ENCODE measurements around the gene KRI1.
"Not testable (repeated sequence)": the region's sequence is repeated elsewhere in the genome, so short reads cannot be mapped to it uniquely, and the experiment has no call there.

The KRI1 gene

GRCh38 chr19:10574462-10574861 lies 8.7 kb upstream of the KRI1 start:
- no peak for DNase-seq

DNA sequence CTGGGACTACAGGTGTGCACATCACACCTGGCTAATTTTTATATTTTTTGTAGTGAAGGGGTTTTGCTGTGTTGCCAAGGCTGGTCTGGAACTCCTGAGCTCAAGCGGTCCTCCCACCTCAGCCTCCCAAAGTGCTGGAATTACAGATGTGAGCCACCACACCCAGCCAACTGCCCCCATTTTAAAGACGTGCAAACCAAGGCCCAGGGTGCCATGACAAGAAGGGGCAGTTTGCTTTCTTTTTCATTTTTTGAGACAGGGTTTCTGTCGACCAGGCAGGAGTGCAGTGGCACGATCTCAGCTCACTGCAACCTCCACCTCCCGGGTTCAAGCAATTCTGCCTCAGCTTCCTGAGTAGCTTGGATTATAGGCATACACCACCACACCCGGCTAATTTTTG lies 8.0 kb upstream of the KRI1 start:
- not testable (repeated sequence) for DNase-seq

- DNase-seq = peak; percentile 93 to 98
Measured at GRCh38 chr19:10568826-10569651, 3.2 kb upstream of the KRI1 start, which contains the start of gene CDKN2D. Gene CDKN2D (minus strand): TSS chr19:10568979. CDS start chr19:10568653, 326 bp downstream.

DNA sequence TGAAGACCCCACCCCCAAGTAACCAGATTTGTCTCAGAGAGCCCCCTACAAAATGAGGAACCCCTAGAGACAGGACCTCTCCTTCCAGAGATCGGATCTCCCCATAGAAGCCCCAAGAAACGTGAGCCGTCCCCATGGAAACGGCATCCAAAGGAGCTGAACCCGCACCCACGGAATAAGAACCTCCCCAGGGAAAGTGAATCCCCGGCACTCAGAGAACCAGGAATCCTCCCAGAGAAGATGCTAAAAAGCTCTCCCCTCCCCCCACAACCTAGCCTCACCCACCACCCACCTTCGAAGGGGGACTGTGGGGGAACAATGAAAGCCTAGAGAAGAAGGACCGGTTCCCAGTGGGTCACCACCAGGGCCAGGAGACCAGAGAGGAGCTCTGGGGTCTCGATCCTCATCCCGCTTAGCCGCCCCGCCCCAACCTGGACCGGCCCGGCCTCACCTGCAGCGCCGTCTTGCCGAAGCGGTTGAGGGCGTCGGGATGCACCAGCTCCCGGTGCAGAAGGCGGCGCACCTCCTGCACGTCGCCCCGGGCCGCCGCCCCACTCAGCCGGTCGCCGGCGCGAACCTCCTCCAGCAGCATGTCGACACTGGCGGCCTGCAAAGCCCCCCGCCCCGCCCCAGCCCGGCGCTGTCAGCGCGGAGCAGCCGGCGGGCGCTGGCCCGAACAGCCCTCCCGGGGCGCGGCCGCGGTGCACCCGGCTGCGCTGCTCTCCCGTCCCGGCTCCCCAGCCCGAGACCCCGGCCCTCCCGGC lies 2.4 kb upstream of the KRI1 start:
- DNase-seq = peak in 1 of 2 experiments; percentile 81

DNA sequence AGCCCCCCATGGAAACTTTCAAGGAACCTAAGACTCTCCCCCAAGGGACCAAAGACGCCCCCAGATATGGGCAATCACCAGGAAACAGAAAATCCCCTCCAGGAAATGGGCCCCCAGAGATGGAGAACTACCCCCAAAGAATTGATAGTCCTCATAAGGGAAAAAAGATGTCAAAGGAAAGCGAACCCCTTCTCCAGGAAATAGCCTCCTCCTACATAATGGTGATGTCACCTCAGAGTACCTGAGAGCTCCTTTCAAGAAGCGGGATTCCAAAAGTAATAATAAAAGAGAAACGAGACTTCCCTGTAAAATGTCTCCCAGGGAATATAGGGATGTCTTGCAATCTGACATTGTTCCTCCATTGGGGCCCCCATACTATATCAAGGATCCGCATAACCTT lies 1.8 kb upstream of the KRI1 start:
- no peak for DNase-seq

DNA sequence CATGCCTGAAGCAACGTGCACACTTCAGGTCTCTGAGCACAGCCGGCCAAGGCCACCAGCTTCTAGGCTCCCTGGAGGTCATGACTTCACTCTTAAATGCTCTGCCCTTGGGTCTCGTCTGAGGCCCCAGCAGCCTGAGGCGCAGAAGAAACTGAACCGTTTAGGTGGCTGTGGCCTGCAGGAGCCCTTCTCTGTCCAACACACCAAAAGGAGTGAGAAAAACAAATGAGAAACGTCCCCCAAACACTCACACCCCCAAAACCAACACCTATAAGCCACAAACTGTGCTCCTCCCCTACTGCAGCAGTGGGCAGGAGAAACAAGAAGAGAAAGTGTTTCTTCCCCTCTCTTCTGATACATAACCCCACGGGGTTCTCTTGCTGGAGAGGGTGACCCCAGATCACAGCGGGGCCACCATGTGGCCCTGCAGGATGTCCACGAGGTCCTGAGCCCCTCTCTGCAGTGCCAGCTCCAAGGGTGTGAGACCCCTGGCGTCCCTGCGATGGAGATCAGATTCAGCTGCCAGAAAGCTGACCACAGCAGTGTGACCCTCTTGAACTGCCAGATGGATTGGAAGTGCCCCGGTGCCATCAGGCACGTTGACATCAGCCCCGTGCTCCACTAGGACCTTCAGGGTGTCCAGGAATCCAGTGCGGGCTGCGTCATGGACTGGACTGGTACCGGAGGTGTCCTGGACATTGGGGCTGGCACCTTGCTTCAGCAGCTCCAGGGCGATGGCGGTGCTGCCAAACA lies 1.0 kb upstream of the KRI1 start:
- DNase-seq = no peak

DNA sequence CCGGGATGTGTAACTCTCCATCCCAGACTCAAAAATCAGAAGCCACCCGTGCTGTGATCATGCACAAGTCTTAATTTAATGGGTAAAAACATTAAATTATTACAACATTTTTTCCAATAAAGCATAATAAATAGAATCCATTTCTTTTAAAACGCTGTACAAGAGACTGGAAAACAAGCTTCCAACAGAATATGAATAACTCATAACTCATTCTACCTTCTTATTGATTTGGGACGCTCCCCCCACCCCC lies 523 bp upstream of the KRI1 start:
- no peak for DNase-seq

GRCh38 chr19:10565028-10565566 lies 713 bp downstream of the KRI1 start:
- DNase-seq = peak in 1 of 2 experiments; percentile 53

GRCh38 chr19:10562609-10563008 lies 3.2 kb downstream of the KRI1 start:
- no peak for DNase-seq

DNA sequence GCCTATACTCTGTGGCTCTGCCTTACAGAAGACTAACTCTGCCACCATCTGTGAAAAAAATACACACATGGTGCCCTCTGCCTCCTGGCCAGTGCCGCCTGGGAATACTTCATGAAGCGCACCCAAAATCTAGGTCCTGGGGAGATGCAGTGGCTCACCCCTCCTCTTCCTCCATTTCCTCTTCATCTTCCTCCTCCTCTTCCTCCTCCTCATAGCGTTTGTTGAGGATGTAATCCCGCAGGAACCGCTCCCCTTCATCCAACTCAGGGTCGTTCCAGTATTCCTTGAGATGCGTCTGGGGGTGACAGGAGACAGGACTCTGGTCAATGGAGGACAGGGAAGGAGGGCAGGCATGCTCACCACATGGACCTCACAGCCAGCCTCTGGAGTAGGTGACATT lies 5.7 kb downstream of the KRI1 start:
- DNase-seq = no peak

GRCh38 chr19:10557603-10558197 lies 8.1 kb downstream of the KRI1 start:
- DNase-seq = no peak

DNA sequence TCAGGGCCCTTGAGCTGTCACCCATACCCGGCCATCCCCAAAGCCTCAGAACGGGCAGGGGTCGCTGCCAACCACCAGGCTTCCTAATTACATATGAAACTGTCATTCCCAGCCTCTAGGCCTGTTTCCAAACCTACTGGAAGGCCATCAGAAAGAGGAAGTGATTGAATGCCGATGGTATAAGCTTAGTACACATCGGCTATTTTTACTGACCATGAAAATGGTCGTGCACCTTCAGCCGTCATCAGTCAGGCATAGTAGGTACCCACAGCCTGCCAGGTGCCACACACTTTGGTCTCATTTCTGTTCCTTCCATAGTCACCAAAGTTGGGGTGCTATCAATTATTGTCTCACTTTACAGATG lies 10.2 kb downstream of the KRI1 start:
- no peak for DNase-seq

DNA sequence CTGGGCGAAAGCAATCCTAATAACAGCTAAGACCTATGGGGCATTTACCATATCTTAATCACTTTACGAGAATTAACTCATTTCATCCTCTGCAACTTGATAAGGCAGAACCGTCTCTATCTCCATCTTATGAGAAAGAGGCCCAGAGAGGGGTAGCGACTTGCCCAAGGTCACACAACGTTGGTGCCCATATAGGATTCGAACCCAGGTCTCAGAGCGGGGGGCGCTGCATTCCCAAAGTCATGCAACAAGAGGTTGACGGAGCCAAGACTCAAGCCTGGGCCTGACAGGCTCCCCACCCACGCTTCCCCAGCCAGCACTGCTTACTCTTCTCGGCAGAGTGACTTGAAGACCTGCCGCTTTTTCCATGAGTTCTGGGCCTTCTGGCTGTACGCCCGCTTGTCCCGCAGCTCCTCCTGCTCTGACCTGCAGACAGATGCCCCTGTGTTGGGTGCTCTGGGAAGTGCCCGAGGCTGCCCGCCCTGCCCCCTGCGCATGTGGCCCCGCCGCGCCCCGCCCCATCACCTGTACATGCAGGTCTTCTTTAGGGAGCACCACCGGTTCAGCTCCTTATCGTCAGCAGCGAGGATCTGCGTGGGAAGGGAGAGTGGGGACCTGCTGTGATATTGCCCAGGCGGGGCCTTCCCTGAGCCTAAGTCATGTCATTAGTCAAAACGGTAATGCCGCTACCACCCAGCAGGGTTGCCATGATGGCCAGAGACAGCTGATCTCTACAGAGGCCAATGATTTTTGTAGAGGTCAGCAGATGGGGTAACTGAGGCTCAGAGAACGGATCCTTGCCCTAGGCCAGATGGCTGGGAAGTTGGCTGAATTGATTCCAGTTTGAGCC lies 10.8 kb downstream of the KRI1 start:
- DNase-seq = no peak

DNA sequence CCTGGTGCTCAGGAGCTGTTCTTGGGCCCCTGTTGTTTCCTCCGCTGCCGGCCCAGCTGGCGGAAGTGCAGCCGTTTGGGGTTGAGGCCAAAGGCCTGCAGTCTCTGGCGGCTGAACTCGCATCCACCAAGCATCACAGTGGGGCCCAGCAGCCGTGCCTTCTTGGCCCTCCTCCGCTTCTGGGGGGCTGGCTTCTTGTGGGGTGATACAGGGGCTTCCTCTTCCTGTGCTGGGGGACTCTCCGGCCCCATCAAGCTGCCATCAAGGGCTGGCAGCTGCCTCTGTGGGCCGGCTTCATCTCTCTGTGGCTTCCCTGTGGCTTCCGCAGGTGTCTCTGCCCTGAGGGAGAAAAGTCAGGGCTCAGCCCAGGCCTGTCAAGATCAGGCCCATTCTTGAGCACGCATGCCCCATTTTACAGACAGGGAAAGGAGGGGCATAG lies 11.8 kb downstream of the KRI1 start:
- no peak for DNase-seq

DNA sequence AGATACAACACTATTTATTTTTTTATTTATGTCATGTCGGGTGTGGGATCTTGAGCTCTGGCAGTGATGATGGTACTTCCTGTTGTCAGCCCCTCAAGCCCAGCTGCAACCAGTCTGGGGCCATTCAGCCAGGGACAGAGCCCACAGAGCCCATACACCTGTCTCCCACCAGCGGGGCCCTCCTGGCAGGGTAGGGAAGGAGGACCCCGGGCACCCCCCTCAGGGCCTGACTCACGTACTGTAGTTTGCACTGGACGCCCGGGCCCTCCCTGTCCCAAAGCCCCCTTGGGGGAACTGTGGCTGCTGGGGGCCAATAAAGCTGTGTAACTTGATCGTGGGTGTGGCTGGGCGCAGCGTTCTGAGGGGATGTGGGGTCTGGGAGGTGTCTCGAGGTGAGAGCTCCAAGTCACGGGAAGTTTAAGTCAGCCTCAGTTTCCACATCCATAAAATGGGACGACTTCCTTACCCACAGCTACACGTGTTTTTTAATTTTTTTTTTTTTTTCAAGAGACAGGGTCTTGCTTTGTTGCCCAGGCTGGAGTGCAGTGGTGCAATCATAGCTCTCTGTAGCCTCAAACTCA lies 12.6 kb downstream of the KRI1 start:
- no peak for DNase-seq

DNA sequence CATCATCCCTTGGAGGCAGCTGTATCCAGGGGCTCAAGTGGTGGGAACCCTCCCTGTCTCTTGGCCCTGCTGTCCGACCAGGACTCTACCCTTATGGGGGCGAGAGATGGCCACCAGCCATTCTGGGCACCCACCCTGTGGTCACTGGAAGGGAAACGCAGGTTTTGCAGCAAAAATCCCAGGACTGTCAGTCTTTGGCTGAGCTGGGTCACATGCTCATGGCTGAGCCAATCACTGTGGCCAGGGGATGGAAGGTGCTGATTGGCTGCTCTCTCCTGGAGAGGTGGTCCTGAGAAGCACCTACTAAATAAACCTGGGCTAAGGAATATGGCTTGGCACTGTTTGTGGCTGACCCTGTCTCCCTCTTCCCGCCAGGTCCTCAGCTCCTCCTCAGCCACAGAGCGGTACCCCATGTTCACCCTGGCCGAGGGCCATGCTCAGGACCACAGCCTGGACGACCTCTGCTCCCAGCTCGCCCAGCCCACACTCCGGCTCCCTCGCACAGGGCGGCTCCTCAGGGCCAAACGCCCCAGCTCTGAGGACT lies 13.2 kb downstream of the KRI1 start:
- DNase-seq = peak in 1 of 2 experiments; percentile 17

DNA sequence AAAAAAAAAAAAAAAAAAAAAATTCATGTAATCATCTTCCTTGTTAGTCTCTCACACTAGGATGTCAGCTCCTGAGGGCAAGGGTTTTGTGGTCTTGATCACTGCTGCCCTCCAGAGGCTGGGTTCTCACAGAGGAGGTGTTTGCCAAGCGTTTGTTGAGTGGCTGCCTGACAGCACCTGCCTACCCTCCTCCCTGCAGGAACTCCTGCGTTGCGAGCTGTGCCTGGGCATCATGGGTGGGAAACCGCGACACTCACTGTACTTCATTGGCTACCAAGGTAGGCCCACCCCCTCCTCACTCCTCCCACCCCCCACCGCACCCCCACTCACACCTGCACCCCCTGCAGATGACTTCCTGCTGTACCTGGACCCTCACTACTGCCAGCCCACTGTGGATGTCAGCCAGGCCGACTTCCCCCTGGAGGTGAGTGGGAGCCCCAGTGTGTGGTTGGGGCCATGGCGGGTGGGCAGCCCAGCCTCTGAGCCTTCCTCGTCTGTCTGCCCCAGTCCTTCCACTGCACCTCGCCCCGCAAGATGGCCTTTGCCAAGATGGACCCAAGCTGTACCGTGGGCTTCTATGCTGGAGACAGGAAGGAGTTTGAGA lies 14.0 kb downstream of the KRI1 start:
- DNase-seq = peak in 1 of 2 experiments; percentile 10

DNA sequence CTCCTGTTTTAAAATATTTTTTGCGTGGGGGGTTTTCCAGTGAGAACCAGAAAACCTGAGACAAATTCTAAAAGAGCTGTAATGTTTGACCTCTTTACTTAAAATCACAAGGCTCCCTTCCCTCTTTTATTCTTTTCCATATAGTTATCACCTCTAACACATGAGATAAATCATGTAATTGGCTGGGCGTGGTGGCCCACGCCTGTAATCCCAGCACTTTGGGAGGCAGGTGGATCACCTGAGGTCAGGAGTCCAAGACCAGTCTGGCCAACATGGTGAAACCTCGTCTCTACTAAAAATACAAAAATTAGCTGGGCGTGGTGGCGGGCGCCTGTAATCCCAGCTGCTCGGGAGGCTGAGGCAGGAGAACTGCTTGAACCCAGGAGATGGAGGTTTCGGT lies 14.8 kb downstream of the KRI1 start:
- DNase-seq = not testable (repeated sequence)

DNA sequence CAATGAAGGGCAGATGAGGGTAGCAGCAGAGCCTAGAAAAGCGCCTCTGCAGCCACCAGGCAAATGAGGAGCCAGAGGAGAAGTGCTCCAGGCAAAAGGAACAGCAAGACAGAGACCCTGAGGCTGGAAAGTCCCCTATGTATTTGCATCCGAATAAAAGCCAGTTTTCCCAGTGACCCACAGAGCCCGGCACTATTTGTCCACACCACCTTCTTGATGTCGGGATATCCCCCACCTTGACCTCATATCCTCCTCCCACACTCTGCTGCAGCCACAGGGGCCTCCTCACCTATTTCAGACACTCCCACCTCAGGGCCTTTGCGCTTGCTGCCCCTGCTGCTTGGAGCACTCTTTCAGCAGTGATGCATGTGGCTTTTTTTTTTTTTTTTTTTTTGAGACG lies 15.5 kb downstream of the KRI1 start:
- no peak for DNase-seq

GRCh38 chr19:10549733-10550132 lies 16.1 kb downstream of the KRI1 start:
- no peak for DNase-seq

DNA sequence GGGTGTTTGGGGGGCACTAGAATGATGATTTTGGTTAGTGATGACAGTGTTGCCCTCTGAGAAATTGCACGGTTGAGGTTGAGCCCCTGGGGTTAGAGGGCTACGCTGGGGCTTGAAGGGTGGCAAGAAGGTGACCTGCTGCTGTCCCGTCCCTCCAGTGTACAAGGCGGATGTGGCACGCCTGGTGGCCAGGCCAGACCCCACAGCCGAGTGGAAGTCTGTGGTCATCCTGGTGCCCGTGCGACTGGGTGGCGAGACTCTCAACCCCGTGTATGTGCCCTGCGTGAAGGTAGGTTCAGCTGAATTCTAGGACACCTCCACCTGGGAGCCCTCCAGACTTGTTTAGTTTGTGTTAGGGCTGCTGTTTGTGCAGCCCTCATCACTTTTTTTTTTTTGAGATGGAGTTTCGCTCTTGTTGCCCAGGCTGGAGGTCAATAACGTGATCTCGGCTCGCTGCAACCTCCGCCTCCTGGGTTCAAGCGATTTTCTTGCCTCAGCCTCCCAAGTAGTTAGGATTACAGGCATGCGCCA lies 17.0 kb downstream of the KRI1 start:
- no peak for DNase-seq
